H9 (cell line): ENCODE data around the gene MICB. TPM values are rescaled to one million over a fixed set of nuclear protein-coding genes. Genes with fewer than 3 reads are reported as not detected.

Experiments
- DNase-seq: peaks from one replicate; pipeline ENCODE4 v3.0.0-alpha.2; 2017
- H2AFZ ChIP-seq: one replicate; pipeline ENCODE4 v1.6.1; 2013; ENCODE audit warnings: mild to moderate bottlenecking, low read length, control low read depth, moderate library complexity
- H2AK5ac ChIP-seq: 2 replicates; pipeline ENCODE4 v1.6.1; 2013; ENCODE audit warnings: low read length, control low read depth, mixed read lengths; ENCODE audit not compliant: insufficient read length
- H2BK120ac ChIP-seq: one replicate; pipeline ENCODE4 v1.6.1; 2013; ENCODE audit warnings: low read depth, mild to moderate bottlenecking, low read length, control low read depth, inconsistent platforms; ENCODE audit not compliant: poor library complexity, severe bottlenecking
- H2BK12ac ChIP-seq: 2 replicates; pipeline ENCODE4 v1.6.1; 2013; ENCODE audit warnings: low read length, control low read depth, mixed read lengths, low read depth; ENCODE audit not compliant: insufficient read length
- H2BK15ac ChIP-seq: 2 replicates; pipeline ENCODE4 v1.6.1; 2013; ENCODE audit warnings: low read depth, low read length, control low read depth
- H2BK20ac ChIP-seq: one replicate; pipeline ENCODE4 v1.6.1; 2013; ENCODE audit warnings: low read depth, mild to moderate bottlenecking, low read length, control low read depth, inconsistent platforms; ENCODE audit not compliant: poor library complexity, severe bottlenecking
- H2BK5ac ChIP-seq: 2 replicates; pipeline ENCODE4 v1.6.1; 2013; ENCODE audit warnings: low read length, control low read depth, mixed read lengths; ENCODE audit not compliant: insufficient read length
- H3K14ac ChIP-seq: 2 replicates; pipeline ENCODE4 v1.6.1; 2013; ENCODE audit warnings: low read length, control low read depth; ENCODE audit not compliant: insufficient read depth
- H3K18ac ChIP-seq: 2 replicates; pipeline ENCODE4 v1.6.1; 2013; ENCODE audit warnings: low read depth, mild to moderate bottlenecking, mixed read lengths, low read length, control low read depth; ENCODE audit not compliant: insufficient read length
- H3K23ac ChIP-seq: 2 replicates; pipeline ENCODE4 v1.6.1; 2013; ENCODE audit warnings: low read length, control low read depth, mixed read lengths, low read depth; ENCODE audit not compliant: insufficient read length
- H3K23me2 ChIP-seq: 2 replicates; pipeline ENCODE4 v1.6.1; 2013; ENCODE audit warnings: low read depth, mild to moderate bottlenecking, mixed read lengths, low read length, control low read depth; ENCODE audit not compliant: insufficient read length, poor library complexity, severe bottlenecking
- H3K27ac ChIP-seq: 2 replicates; pipeline ENCODE4 v1.5.1; 2013; ENCODE audit warnings: low read length, control low read depth, mixed read lengths, low read depth; ENCODE audit not compliant: insufficient read length
- H3K27me3 ChIP-seq: 2 replicates; pipeline ENCODE4 v1.6.1; 2013; ENCODE audit warnings: low read length, control low read depth, inconsistent platforms; ENCODE audit not compliant: insufficient read depth
- H3K4ac ChIP-seq: 2 replicates; pipeline ENCODE4 v1.6.1; 2013; ENCODE audit warnings: low read depth, mild to moderate bottlenecking, control low read depth, inconsistent platforms, low read length, moderate library complexity
- H3K4me1 ChIP-seq: 2 replicates; pipeline ENCODE4 v1.6.1; 2013; ENCODE audit warnings: low read length, control low read depth, inconsistent platforms; ENCODE audit not compliant: insufficient read depth
- H3K4me2 ChIP-seq: 2 replicates; pipeline ENCODE4 v1.6.1; 2013; ENCODE audit warnings: low read length, control low read depth, mixed read lengths; ENCODE audit not compliant: insufficient read length, insufficient read depth
- H3K56ac ChIP-seq: 2 replicates; pipeline ENCODE4 v1.6.1; 2013; ENCODE audit warnings: low read depth, mild to moderate bottlenecking, mixed read lengths, low read length, control low read depth; ENCODE audit not compliant: insufficient read length
- H3K79me1 ChIP-seq: 2 replicates; pipeline ENCODE4 v1.6.1; 2013; ENCODE audit warnings: low read depth, mild to moderate bottlenecking, moderate library complexity, low read length, control low read depth, inconsistent platforms; ENCODE audit not compliant: insufficient read depth, poor library complexity, severe bottlenecking
- H3K79me2 ChIP-seq: 2 replicates; pipeline ENCODE4 v1.6.1; 2013; ENCODE audit warnings: low read length, control low read depth, inconsistent platforms; ENCODE audit not compliant: insufficient read depth
- H3K9ac ChIP-seq: 2 replicates; pipeline ENCODE4 v1.6.1; 2013; ENCODE audit warnings: low read length, control low read depth, mixed read lengths; ENCODE audit not compliant: insufficient read length; ENCODE audit errors: extremely low read depth
- H3K9me3 ChIP-seq: one replicate; pipeline ENCODE4 v1.6.1; 2013; ENCODE audit warnings: low read depth, low read length, inconsistent platforms; ENCODE audit not compliant: control insufficient read depth
- H3T11ph ChIP-seq: one replicate; pipeline ENCODE4 v1.6.1; 2013; ENCODE audit warnings: mild to moderate bottlenecking, low read length, control low read depth, inconsistent platforms
- H4K20me1 ChIP-seq: one replicate; pipeline ENCODE4 v1.6.1; 2013; ENCODE audit not compliant: control insufficient read depth, insufficient read length, insufficient read depth
- H4K5ac ChIP-seq: 2 replicates; pipeline ENCODE4 v1.6.1; 2013; ENCODE audit warnings: low read depth, mild to moderate bottlenecking, mixed read lengths, low read length, control low read depth; ENCODE audit not compliant: insufficient read length
- H4K8ac ChIP-seq: replicated peaks from 2 replicates; pipeline ENCODE4 v1.6.1; 2013; ENCODE audit warnings: low read length, control low read depth, mixed read lengths, low read depth; ENCODE audit not compliant: insufficient read length
- H4K91ac ChIP-seq: 2 replicates; pipeline ENCODE4 v1.6.1; 2013; ENCODE audit warnings: low read depth, mild to moderate bottlenecking, moderate library complexity, mixed read lengths, low read length, control low read depth; ENCODE audit not compliant: insufficient read length
- H3K27ac Mint-ChIP-seq, 3 experiments: 2 replicates in 2 of 3; 3 replicates in 1 of 3; pipeline ENCODE4 v1.8.0; 2020 to 2021; ENCODE audit warnings: mixed read lengths in 3 of 3, mild to moderate bottlenecking in 1 of 3, moderate library complexity in 1 of 3
- H3K27me3 Mint-ChIP-seq: 2 replicates; pipeline ENCODE4 v1.8.0; 2021; ENCODE audit warnings: low read depth, mild to moderate bottlenecking, moderate library complexity, mixed read lengths
- H3K36me3 Mint-ChIP-seq, 3 experiments: 2 replicates in 2 of 3; 3 replicates in 1 of 3; pipeline ENCODE4 v1.8.0; 2020 to 2021; ENCODE audit warnings: low read depth in 3 of 3, mixed read lengths in 3 of 3; ENCODE audit not compliant: insufficient read depth in 1 of 3
- H3K4me1 Mint-ChIP-seq, 2 experiments: 2 replicates each; pipeline ENCODE4 v1.8.0; 2020; ENCODE audit warnings: mixed read lengths in 2 of 2
- H3K4me3 Mint-ChIP-seq, 2 experiments: 2 replicates in 1 of 2; 3 replicates in 1 of 2; pipeline ENCODE4 v1.8.0; 2020 to 2021; ENCODE audit warnings: mild to moderate bottlenecking in 2 of 2, mixed read lengths in 2 of 2, moderate library complexity in 1 of 2
- H3K9me3 Mint-ChIP-seq, 2 experiments: 2 replicates in 1 of 2; 3 replicates in 1 of 2; pipeline ENCODE4 v1.8.0; 2020; ENCODE audit warnings: mild to moderate bottlenecking in 2 of 2, mixed read lengths in 2 of 2, moderate library complexity in 1 of 2
- CTCF ChIP-seq: fragments of 200-600 bp; sonication (generic); conservative IDR thresholded peaks from 3 replicates; pipeline ENCODE4 v1.8.0; 2021; ENCODE audit warnings: antibody characterized with exemption, mild to moderate bottlenecking
- whole genome bisulfite sequencing: extraction: QIAGEN DNeasy Blood & Tissue Kit; methylation state at CpG from one replicate; pipeline ENCODE4 v1.1.7; 2013; ENCODE audit warnings: missing lambda C conversion rate, low lambda C conversion rate, mixed read lengths; ENCODE audit not compliant: insufficient read length; ENCODE audit errors: extremely low coverage; 5-methylcytosine and 5-hydroxymethylcytosine counted together
- total RNA-seq: library from RNA; stranded (reverse); gene quantifications from 2 replicates; pipeline ENCODE4 v1.2.1, GENCODE V29; 2021

The MICB gene
- total RNA-seq, 1 experiment from 2014 or later, result 6.2 TPM

DNA sequence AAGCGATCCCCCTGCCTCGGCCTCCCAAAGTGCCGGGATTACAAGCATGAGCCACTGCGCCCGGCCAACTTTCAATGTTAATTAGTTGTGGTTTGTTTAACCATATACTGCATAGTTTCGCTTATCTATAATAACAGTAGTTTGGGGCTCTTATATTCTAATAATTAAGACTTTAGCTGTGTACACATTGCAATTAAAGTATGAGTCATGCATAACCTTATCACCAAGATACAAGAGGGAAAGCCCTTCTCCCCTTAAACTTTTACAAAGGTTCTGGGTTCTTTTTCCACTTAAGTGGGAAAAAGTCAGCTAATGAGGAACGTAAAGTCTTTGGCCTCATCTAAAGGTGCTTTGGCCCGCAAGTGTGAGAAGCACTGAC lies 27.6 kb downstream of the MICB start:
- no peak overlapping the region for H3K9ac ChIP-seq
- H2BK12ac ChIP-seq, result no peak overlapping the region
- H3K79me2 ChIP-seq, result no peaks in the 10 kb centered on the region
- H2AK5ac ChIP-seq, result no peak overlapping the region
- no peak overlapping the region for H3K14ac ChIP-seq
- H3K27me3 ChIP-seq, result no peaks in the 10 kb centered on the region
- no peaks in the 10 kb centered on the region for H3K9me3 ChIP-seq
- H3K4me1 ChIP-seq, result no peaks in the 10 kb centered on the region; the same call in 1 of the 2 replicates
- H2AFZ ChIP-seq, result no peak overlapping the region
- H2BK120ac ChIP-seq, result no peak overlapping the region
- Mint-ChIP-seq H3K9me3 (no peaks in the 10 kb centered on the region; a peak in 1 of 5 replicates), H3K27me3 (peaks cover 11% of the 10 kb centered on the region), H3K36me3 (peaks cover 9 to 12% (median 9%) of the 10 kb centered on the region in 3 experiments; a peak in 6 of 7 replicates), H3K4me3 (no peak overlapping the region), H3K4me1 (peaks cover 15 to 16% of the 10 kb centered on the region in 2 experiments), H3K27ac (no peak overlapping the region; a peak in 1 of 7 replicates)
- no peak overlapping the region for H3K4ac ChIP-seq
- no peak overlapping the region for H2BK5ac ChIP-seq
- H3K18ac ChIP-seq, result no peak overlapping the region
- DNase-seq, result no peak
- no peak overlapping the region for H4K5ac ChIP-seq
- H3K23me2 ChIP-seq, result no peaks in the 10 kb centered on the region
- H4K91ac ChIP-seq, result no peak overlapping the region
- no peak overlapping the region for H3K23ac ChIP-seq
- no peak overlapping the region for H3K27ac ChIP-seq
- TF ChIP-seq CTCF, result no peak
- H3K4me2 ChIP-seq, result no peak overlapping the region
- H4K20me1 ChIP-seq, result no peaks in the 10 kb centered on the region
- no peak overlapping the region for H3K56ac ChIP-seq
- WGBS, result no CpG with 5 or more reads among the region's 8 CpGs
- H2BK20ac ChIP-seq, result no peak overlapping the region
- H3T11ph ChIP-seq, result no peak overlapping the region
- H2BK15ac ChIP-seq, result no peak overlapping the region
- H3K79me1 ChIP-seq, result no peaks in the 10 kb centered on the region
- H4K8ac ChIP-seq, result no peak overlapping the region
